Activated CD4-positive, alpha-beta T cell treated with anti-CD3 and anti-CD28 coated beads, Interleukin-2, amount 50 U/mL, for 48 hours (primary cell): ENCODE results near the gene TTC28.

Source experiments
- DNase-seq, 2 experiments: peaks; one replicate each; pipeline ENCODE4 v3.0.0-alpha.2; 2020

TTC28 gene

DNA sequence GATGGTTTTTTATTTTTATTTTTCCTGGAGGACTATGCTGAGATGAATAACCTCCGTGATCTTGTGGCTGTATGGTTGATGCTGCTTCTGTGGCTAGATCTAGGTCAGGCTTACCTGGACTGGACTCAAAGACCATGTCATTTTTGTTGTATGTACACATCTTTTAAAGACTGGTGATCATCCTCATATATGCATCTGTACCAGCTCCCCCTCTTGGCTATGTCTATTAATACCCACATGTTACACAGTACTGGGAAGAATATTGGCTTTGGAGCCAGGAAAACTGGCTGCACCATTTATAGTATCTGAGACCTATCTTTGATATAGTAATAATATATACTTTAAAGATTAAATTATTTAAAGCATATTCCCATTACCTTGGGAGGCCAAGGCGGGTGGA is 742.2 kb downstream of the TTC28 start:
- DNase-seq = no peak

DNA sequence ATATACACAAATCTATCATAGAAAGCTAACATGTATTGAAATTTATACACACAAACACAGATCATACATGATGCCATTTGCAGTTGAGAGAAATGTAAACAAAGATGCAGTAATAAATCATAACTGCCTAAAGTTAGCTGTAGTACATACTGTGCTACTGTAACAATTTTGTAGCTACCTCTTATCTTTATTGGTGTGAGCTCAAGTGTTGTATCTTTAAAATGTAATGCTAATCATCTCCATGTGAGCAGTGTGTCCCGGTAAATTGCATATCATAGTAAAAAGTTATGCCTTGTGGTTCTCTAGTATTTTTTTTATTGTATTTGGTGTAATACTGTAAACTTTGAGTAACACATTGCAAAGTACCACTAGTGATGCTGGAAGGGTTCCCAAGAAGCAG is 743.7 kb downstream of the TTC28 start:
- no peak for DNase-seq

DNA sequence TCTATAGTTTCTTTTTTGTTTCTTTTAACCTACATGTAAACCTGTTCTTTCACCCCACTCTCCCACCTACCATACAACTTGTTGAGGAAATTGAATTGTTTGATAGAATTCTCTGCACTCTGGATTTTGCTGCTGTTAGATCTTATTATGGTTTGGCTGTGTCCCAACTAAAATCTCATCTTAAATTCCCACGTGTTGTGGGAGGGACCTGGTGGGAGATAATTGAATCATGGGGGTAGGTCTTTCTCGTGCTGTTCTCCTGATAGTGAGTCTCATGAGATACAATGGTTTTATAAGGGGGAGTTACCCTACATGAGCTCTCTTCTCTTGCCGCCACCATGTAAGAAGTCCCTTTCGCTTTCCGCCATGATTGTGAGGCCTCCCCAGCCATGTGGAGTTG is 745.6 kb downstream of the TTC28 start:
- DNase-seq = no peak

DNA sequence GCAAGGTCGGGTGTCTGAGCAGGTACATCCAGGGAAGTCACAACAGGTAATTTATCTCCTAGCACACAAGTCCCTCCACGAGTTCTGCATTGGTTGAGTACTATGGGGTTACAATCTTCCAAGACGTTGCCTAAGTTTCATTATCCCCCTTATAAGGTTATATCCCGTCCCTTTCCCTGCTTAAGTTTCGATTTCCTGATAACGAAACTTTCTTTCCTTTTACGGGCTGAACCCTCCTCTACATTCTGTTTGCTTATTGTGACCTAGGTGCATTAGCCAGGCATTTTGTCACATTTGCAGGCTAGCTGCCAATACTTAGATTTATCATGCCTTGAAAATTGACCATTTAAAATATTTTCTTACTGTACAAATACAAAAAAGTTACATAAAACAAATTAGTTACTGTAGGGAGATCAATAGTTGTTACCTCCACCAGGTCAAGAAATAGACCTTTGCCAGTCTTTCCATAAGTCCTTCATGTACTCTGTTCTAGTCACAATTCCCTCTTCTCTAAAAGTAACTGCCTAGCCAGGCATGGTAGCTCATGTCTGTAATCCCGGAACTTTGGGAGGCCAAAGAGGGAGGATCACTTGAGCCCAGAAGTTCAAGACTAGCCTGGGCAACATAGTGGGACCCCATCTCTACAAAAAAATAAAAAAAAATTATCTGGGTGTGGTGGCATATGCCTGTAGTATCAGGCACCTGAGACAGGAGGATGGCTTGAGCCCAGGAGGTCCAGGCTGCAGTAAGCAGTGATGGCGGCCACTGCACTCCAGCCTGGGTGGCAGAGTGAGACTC is 746.3 kb downstream of the TTC28 start:
- no peak for DNase-seq

DNA sequence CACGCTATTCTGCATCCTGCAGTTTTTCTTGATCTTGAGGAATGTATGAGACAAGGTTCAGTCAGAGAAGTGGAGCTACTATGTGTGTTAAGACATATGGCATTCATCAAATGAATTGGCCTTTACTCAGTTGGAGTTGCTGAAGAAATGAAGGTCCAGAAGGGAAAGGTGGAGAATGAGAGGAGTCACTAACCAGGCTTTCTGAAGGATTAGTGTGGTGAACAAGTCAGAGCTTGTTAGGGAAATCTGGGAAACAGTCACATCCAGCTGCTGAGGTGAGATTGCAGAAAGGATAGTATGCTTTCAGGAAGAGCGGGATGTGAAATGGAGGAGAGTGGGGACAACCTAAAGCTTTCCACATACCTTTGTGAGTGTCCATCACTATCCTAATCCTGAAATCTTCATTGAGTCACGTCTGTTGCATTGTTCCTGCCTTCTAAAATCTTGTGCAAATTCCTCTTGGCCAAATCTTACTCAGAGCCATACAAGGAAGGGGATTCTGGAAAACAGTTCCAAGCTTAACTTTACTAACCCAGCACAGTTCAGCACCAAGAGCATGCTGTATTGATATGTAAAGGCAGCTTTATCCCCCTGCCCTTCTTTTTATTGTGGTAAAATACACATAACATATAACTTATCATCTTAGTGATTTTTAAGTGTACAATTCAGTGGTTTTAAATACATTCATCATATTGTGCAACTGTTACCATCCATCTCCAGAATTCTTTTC is 749.1 kb downstream of the TTC28 start:
- no peak for DNase-seq
